ENCODE data around the gene SHB. TPM values are rescaled to one million over a fixed set of nuclear protein-coding genes. Genes with fewer than 3 reads are reported as not detected.

Gene SHB
- total RNA-seq, 2 donors from 2014 or later = 41.7 to 57.9 TPM

DNA sequence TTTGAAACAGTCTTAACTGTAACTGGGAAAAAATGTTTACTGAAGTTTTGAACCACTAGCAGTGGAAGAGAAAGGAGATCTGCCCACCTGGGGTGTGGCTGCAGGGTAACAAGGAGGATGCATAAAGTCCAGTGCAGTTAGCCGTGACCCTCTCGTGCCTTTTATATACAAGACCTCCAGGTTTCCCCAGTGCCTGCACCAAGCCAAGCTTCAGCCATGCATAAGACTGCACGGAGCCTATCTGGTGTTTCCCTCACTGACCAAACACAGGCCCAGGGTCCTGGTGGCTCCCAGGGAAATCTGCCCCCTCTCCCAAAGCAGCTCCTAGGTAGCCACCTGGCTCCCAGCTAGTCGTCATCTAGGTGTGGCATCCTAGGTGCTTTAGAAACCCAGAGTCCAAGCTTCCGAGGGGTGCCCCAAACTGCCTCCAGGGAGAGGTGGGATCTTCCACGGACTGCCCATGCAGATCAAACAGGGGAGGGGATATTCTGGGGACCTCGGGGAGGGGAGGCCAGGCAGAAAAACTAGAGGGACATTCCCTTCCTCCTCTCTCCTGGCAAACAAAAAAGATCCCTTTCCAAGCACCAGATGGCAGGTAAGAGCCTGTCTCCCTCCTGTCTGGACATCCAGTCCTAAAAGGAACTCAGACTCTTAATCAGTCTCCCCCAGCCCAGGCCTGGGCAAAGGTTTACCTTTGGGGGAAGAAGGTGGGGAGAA, 2.7 kb downstream of the SHB start:
- no peaks in the 10 kb centered on the region for H3K27me3 ChIP-seq (replicated peaks; ENCODE audit: insufficient read depth)
- TF ChIP-seq, protein P1, sequence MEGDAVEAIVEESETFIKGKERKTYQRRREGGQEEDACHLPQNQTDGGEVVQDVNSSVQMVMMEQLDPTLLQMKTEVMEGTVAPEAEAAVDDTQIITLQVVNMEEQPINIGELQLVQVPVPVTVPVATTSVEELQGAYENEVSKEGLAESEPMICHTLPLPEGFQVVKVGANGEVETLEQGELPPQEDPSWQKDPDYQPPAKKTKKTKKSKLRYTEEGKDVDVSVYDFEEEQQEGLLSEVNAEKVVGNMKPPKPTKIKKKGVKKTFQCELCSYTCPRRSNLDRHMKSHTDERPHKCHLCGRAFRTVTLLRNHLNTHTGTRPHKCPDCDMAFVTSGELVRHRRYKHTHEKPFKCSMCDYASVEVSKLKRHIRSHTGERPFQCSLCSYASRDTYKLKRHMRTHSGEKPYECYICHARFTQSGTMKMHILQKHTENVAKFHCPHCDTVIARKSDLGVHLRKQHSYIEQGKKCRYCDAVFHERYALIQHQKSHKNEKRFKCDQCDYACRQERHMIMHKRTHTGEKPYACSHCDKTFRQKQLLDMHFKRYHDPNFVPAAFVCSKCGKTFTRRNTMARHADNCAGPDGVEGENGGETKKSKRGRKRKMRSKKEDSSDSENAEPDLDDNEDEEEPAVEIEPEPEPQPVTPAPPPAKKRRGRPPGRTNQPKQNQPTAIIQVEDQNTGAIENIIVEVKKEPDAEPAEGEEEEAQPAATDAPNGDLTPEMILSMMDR (IDR thresholded peaks at IDR 0.05) = peak; percentile 7
- no peaks in the 10 kb centered on the region for H3K9me3 ChIP-seq
- ATAC-seq (ENCODE audit: insufficient number of reproducible peaks, low FRiP score, low read depth) (no peak), DNase-seq (ENCODE audit: low spot score) (no peak)
- no peaks in the 10 kb centered on the region for H3K36me3 ChIP-seq
- H3K27ac ChIP-seq = peak overlapping the region; percentile 88 to 92
- peak overlapping the region; percentile 88 for H3K4me3 ChIP-seq
- H3K4me1 ChIP-seq (ENCODE audit: control insufficient read depth in 1 of 2, low read depth in 2 of 2) = peaks cover 14 to 52% of the 10 kb centered on the region in 2 donors

DNA sequence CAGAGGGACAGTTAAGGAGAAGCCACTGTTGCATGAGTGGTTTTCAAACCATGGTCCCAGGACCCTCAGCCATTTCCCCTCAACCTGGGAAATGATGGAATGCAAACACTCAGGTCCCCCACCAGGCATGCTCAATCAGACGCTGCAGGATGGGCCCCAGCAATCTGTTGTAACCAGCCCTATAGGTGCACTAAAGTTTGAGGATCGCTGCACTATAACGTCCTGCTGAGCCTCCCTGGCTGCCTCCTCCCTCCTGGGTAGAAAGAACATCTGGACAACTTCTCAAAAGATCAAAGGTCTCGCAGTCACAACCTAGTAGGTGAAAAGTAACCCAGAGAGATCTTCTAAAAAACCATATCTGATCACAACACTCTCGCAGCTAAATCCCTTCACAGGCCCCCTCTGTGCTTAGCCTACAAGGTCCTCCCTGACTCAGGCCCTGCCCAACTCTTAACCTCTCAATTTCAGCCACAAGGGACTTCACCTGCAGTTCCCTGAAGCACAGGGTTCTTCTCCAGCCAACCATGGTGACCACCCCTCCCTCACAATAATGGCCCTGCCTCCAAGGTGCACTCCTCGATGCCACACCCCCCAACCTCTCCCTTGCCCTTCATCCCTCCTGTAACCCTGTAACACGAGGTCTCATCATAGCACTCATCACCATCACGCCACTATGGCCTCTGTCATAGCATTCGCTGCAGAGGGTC, 3.5 kb downstream of the SHB start:
- Histone ChIP-seq H3K36me3 (no peaks in the 10 kb centered on the region), H3K27me3 (replicated peaks; ENCODE audit: insufficient read depth) (no peaks in the 10 kb centered on the region), H3K27ac (peak overlapping the region; percentile 88 to 92), H3K4me3 (peak overlapping the region; percentile 88), H3K9me3 (no peaks in the 10 kb centered on the region), H3K4me1 (ENCODE audit: control insufficient read depth in 1 of 2, low read depth in 2 of 2) (peaks cover 17 to 60% of the 10 kb centered on the region in 2 donors)
- TF ChIP-seq, protein P1 (IDR thresholded peaks at IDR 0.05) = no peak
- DNase-seq (ENCODE audit: low spot score) (no peak), ATAC-seq (ENCODE audit: insufficient number of reproducible peaks, low FRiP score, low read depth) (no peak)

DNA sequence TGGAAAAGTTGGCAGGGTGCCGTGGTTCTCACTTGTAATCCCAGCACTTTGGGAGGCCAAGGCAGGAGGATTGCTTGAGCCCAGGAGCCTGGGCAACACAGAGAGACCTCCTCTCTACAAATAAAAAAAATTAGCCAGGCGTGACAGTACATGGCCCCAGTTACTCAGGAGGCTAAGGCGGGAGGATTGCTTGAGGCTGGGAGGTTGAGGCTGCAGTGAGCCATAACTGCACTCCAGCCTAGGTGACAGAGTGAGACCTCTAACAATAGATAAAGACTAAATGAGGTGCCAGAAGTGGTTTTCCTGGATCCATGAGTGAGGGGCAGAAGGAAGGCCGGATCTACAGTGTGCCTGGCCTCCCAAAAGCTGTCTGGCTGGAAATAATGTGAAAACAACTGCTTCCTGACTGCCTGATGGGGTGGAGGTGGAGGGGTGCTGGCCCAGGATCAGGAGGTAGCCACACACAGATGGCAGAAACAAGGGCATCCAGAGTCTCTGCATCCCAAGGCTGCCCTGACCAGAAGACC, 4.1 kb downstream of the SHB start:
- Histone ChIP-seq H3K27ac (peak overlapping the region; percentile 63 to 92), H3K9me3 (no peaks in the 10 kb centered on the region), H3K27me3 (replicated peaks; ENCODE audit: insufficient read depth) (no peaks in the 10 kb centered on the region), H3K4me1 (ENCODE audit: control insufficient read depth in 1 of 2, low read depth in 2 of 2) (peaks cover 17 to 59% of the 10 kb centered on the region in 2 donors), H3K36me3 (no peaks in the 10 kb centered on the region), H3K4me3 (peak overlapping the region; percentile 88)
- ATAC-seq (ENCODE audit: insufficient number of reproducible peaks, low FRiP score, low read depth) (no peak), DNase-seq (ENCODE audit: low spot score) (no peak)
- TF ChIP-seq, protein P1 (IDR thresholded peaks at IDR 0.05) = no peak

DNA sequence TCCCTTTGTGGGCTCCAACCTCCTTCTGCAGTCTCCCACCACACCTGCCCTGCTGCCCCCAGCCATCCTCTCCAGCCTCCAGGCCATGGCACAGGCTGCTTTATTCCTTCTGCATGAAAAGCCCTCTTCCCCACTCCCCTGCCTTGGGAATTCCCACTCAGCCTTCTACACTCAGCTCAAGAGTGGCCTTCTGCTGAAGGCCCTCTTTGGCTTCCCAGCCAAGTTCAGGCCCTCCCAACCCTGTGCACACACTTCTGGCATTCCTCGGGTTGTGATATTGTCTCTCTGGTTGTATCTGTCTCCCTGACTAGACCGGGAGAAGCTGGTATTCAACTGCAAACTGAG, 5.7 kb downstream of the SHB start:
- H3K27ac ChIP-seq = peak overlapping the region; percentile 57
- no peaks in the 10 kb centered on the region for H3K27me3 ChIP-seq (replicated peaks; ENCODE audit: insufficient read depth)
- no peaks in the 10 kb centered on the region for H3K36me3 ChIP-seq
- H3K4me1 ChIP-seq (ENCODE audit: control insufficient read depth in 1 of 2, low read depth in 2 of 2) = peaks cover 18 to 68% of the 10 kb centered on the region in 2 donors
- ATAC-seq (ENCODE audit: insufficient number of reproducible peaks, low FRiP score, low read depth) (no peak), DNase-seq (ENCODE audit: low spot score) (no peak)
- H3K4me3 ChIP-seq = peak overlapping the region; percentile 24
- TF ChIP-seq, protein P1 (IDR thresholded peaks at IDR 0.05) = no peak
- no peaks in the 10 kb centered on the region for H3K9me3 ChIP-seq

Measured in thoracic aorta (tissue), 2 donors.